ENCODE data around the gene OTOP3.

OTOP3 gene

GRCh38 chr17:74949455-74950115, 13.9 kb downstream of the OTOP3 start:
- Histone ChIP-seq H3K27me3 (ENCODE audit: control insufficient read depth, insufficient read depth, low read length) (no peaks in the 10 kb centered on the region), H3K9me3 (ENCODE audit: control insufficient read depth, low read length) (no peaks in the 10 kb centered on the region), H3K4me3 (ENCODE audit: low read length) (no peak overlapping the region), H3K36me3 (ENCODE audit: control insufficient read depth, insufficient read depth, low read length) (peaks cover 19% of the 10 kb centered on the region), H3K4me1 (ENCODE audit: control insufficient read depth, insufficient read depth, low read length) (peaks cover 12% of the 10 kb centered on the region), H3K9ac (ENCODE audit: low read length) (no peak overlapping the region)

GRCh38 chr17:74950207-74950606, 14.5 kb downstream of the OTOP3 start:
- Histone ChIP-seq H3K36me3 (ENCODE audit: control insufficient read depth, insufficient read depth, low read length) (peaks cover 25% of the 10 kb centered on the region), H3K9ac (ENCODE audit: low read length) (no peak overlapping the region), H3K4me3 (ENCODE audit: low read length) (no peak overlapping the region), H3K9me3 (ENCODE audit: control insufficient read depth, low read length) (no peaks in the 10 kb centered on the region), H3K27me3 (ENCODE audit: control insufficient read depth, insufficient read depth, low read length) (no peaks in the 10 kb centered on the region), H3K4me1 (ENCODE audit: control insufficient read depth, insufficient read depth, low read length) (peaks cover 12% of the 10 kb centered on the region)

- Histone ChIP-seq H3K9me3 (ENCODE audit: control insufficient read depth, low read length) (no peaks in the 10 kb centered on the region), H3K36me3 (ENCODE audit: control insufficient read depth, insufficient read depth, low read length) (peaks cover 25% of the 10 kb centered on the region), H3K9ac (ENCODE audit: low read length) (no peak overlapping the region), H3K4me1 (ENCODE audit: control insufficient read depth, insufficient read depth, low read length) (peaks cover 12% of the 10 kb centered on the region), H3K27me3 (ENCODE audit: control insufficient read depth, insufficient read depth, low read length) (no peaks in the 10 kb centered on the region), H3K4me3 (ENCODE audit: low read length) (no peak overlapping the region)
Observed at GRCh38 chr17:74951065-74951464, 15.4 kb downstream of the OTOP3 start.

GRCh38 chr17:74951680-74952421, 16.2 kb downstream of the OTOP3 start:
- H3K9ac ChIP-seq (ENCODE audit: low read length) = no peak overlapping the region
- H3K27me3 ChIP-seq (ENCODE audit: control insufficient read depth, insufficient read depth, low read length) = no peaks in the 10 kb centered on the region
- H3K4me3 ChIP-seq (ENCODE audit: low read length) = no peak overlapping the region
- H3K4me1 ChIP-seq (ENCODE audit: control insufficient read depth, insufficient read depth, low read length) = peaks cover 12% of the 10 kb centered on the region
- no peaks in the 10 kb centered on the region for H3K9me3 ChIP-seq (ENCODE audit: control insufficient read depth, low read length)
- H3K36me3 ChIP-seq (ENCODE audit: control insufficient read depth, insufficient read depth, low read length) = peaks cover 25% of the 10 kb centered on the region

GRCh38 chr17:74952431-74953133, 16.9 kb downstream of the OTOP3 start:
- H3K4me1 ChIP-seq (ENCODE audit: control insufficient read depth, insufficient read depth, low read length) = peaks cover 12% of the 10 kb centered on the region
- no peaks in the 10 kb centered on the region for H3K9me3 ChIP-seq (ENCODE audit: control insufficient read depth, low read length)
- peaks cover 25% of the 10 kb centered on the region for H3K36me3 ChIP-seq (ENCODE audit: control insufficient read depth, insufficient read depth, low read length)
- no peak overlapping the region for H3K9ac ChIP-seq (ENCODE audit: low read length)
- no peaks in the 10 kb centered on the region for H3K27me3 ChIP-seq (ENCODE audit: control insufficient read depth, insufficient read depth, low read length)
- no peak overlapping the region for H3K4me3 ChIP-seq (ENCODE audit: low read length)

GRCh38 chr17:74953134-74953687, 17.5 kb downstream of the OTOP3 start:
- no peaks in the 10 kb centered on the region for H3K27me3 ChIP-seq (ENCODE audit: control insufficient read depth, insufficient read depth, low read length)
- H3K4me3 ChIP-seq (ENCODE audit: low read length) = no peak overlapping the region
- peaks cover 25% of the 10 kb centered on the region for H3K36me3 ChIP-seq (ENCODE audit: control insufficient read depth, insufficient read depth, low read length)
- peaks cover 12% of the 10 kb centered on the region for H3K4me1 ChIP-seq (ENCODE audit: control insufficient read depth, insufficient read depth, low read length)
- H3K9ac ChIP-seq (ENCODE audit: low read length) = no peak overlapping the region
- H3K9me3 ChIP-seq (ENCODE audit: control insufficient read depth, low read length) = no peaks in the 10 kb centered on the region

- no peaks in the 10 kb centered on the region for H3K9me3 ChIP-seq (ENCODE audit: control insufficient read depth, low read length)
- H3K9ac ChIP-seq (ENCODE audit: low read length) = no peak overlapping the region
- H3K27me3 ChIP-seq (ENCODE audit: control insufficient read depth, insufficient read depth, low read length) = no peaks in the 10 kb centered on the region
- H3K4me3 ChIP-seq (ENCODE audit: low read length) = no peak overlapping the region
- peaks cover 12% of the 10 kb centered on the region for H3K4me1 ChIP-seq (ENCODE audit: control insufficient read depth, insufficient read depth, low read length)
- H3K36me3 ChIP-seq (ENCODE audit: control insufficient read depth, insufficient read depth, low read length) = peaks cover 25% of the 10 kb centered on the region
Observed at GRCh38 chr17:74954115-74954514, 18.4 kb downstream of the OTOP3 start.

GRCh38 chr17:74954665-74955421, 19.1 kb downstream of the OTOP3 start:
- Histone ChIP-seq H3K27me3 (ENCODE audit: control insufficient read depth, insufficient read depth, low read length) (no peaks in the 10 kb centered on the region), H3K4me3 (ENCODE audit: low read length) (no peak overlapping the region), H3K36me3 (ENCODE audit: control insufficient read depth, insufficient read depth, low read length) (peaks cover 25% of the 10 kb centered on the region), H3K4me1 (ENCODE audit: control insufficient read depth, insufficient read depth, low read length) (peaks cover 12% of the 10 kb centered on the region), H3K9me3 (ENCODE audit: control insufficient read depth, low read length) (no peaks in the 10 kb centered on the region), H3K9ac (ENCODE audit: low read length) (no peak overlapping the region)

GRCh38 chr17:74956093-74956492, 20.4 kb downstream of the OTOP3 start:
- H3K9me3 ChIP-seq (ENCODE audit: control insufficient read depth, low read length) = no peaks in the 10 kb centered on the region

GRCh38 chr17:74957935-74958740, 22.4 kb downstream of the OTOP3 start:
- Histone ChIP-seq H3K36me3 (ENCODE audit: control insufficient read depth, insufficient read depth, low read length) (peaks cover 10% of the 10 kb centered on the region), H3K27me3 (ENCODE audit: control insufficient read depth, insufficient read depth, low read length) (no peaks in the 10 kb centered on the region), H3K9ac (ENCODE audit: low read length) (no peak overlapping the region), H3K4me3 (ENCODE audit: low read length) (no peak overlapping the region), H3K4me1 (ENCODE audit: control insufficient read depth, insufficient read depth, low read length) (peaks cover 14% of the 10 kb centered on the region), H3K9me3 (ENCODE audit: control insufficient read depth, low read length) (no peaks in the 10 kb centered on the region)

More at GRCh38 chr17:74956093-74956492, 20.4 kb downstream of the OTOP3 start:
- Histone ChIP-seq H3K27me3 (ENCODE audit: control insufficient read depth, insufficient read depth, low read length) (no peaks in the 10 kb centered on the region), H3K9ac (ENCODE audit: low read length) (no peak overlapping the region), H3K4me3 (ENCODE audit: low read length) (no peak overlapping the region), H3K4me1 (ENCODE audit: control insufficient read depth, insufficient read depth, low read length) (peaks cover 9% of the 10 kb centered on the region), H3K36me3 (ENCODE audit: control insufficient read depth, insufficient read depth, low read length) (peaks cover 23% of the 10 kb centered on the region)

Data from mucosa of stomach (tissue), 1 donor.